H1 (cell line): ENCODE measurements around the gene PBX2. TPM values are rescaled to one million over a fixed set of nuclear protein-coding genes. Genes with fewer than 3 reads are reported as not detected.
A peak's percentile ranks its signal among the peaks of the same experiment; 100 is the strongest.

Source experiments
- BACH1 ChIP-seq: IDR thresholded peaks from 2 replicates; pipeline ENCODE4 v1.6.1; 2012; ENCODE audit warnings: low read length, improper control_type of control experiment
- CEBPB ChIP-seq: IDR thresholded peaks from 2 replicates; pipeline ENCODE4 v1.6.1; 2012; ENCODE audit warnings: low read depth, low read length
- CTBP2 ChIP-seq: IDR thresholded peaks from 2 replicates; pipeline ENCODE4 v1.7.0; 2011; ENCODE audit warnings: borderline replicate concordance, mild to moderate bottlenecking, moderate library complexity, mixed read lengths, low read length; ENCODE audit not compliant: insufficient read depth, insufficient read length
- EP300 ChIP-seq, 2 experiments: IDR thresholded peaks; 1 replicate in 1 of 2; 2 replicates in 1 of 2; pipeline ENCODE4 v1.6.1; 2011 to 2012; ENCODE audit warnings: low read depth in 2 of 2, low read length in 2 of 2, mild to moderate bottlenecking in 2 of 2, borderline replicate concordance in 1 of 2, inconsistent platforms in 1 of 2, moderate library complexity in 1 of 2
- HDAC6 ChIP-seq: IDR thresholded peaks from one replicate; pipeline ENCODE4 v1.7.1; 2012; ENCODE audit warnings: low read depth, mild to moderate bottlenecking, inconsistent platforms, low read length, moderate library complexity
- JUN ChIP-seq: IDR thresholded peaks from 2 replicates; pipeline ENCODE4 v1.6.1; 2011; ENCODE audit warnings: low read depth, mild to moderate bottlenecking, improper control_type of control experiment, low read length
- PHF8 ChIP-seq: fragments of 200-600 bp; sonication (generic); conservative IDR thresholded peaks from 2 replicates; pipeline ENCODE4 v1.7.1; 2012; ENCODE audit warnings: low read depth, mild to moderate bottlenecking, inconsistent platforms, low read length, moderate library complexity
- RXRA ChIP-seq: IDR thresholded peaks from 2 replicates; pipeline ENCODE4 v1.6.1; 2011; ENCODE audit warnings: low read depth, mild to moderate bottlenecking, low read length, moderate library complexity; ENCODE audit not compliant: insufficient read depth
- SP1 ChIP-seq: IDR thresholded peaks from 2 replicates; pipeline ENCODE4 v1.6.1; 2011; ENCODE audit warnings: low read depth, low read length
- polyA plus RNA-seq, 7 experiments: library from polyadenylated mRNA; depleted of rRNA in 3 of 7; stranded (reverse) in 5 of 7; unstranded in 2 of 7; fragments of >200 nt in 5 of 7; fragments of 200-250 nt in 2 of 7; gene quantifications; 1 replicate in 5 of 7; 2 replicates in 1 of 7; 4 replicates in 1 of 7; pipeline versions ENCODE4 v1.2.1 to v1.2.3, GENCODE V29; 2011 to 2013; ENCODE audit warnings: missing spikeins in 2 of 7, mixed read lengths in 2 of 7
- total RNA-seq: library from RNA; stranded (reverse); fragmentation: NEBNext Ultra II Directional; extraction: Animal tissue kit (Norgen Biotek cat#: 25700); gene quantifications from 2 replicates; pipeline ENCODE4 v1.2.1, GENCODE V29; 2021
- TF ChIP-seq, protein P1 (sequence below): fragments of 300-600 bp; sonication (generic); IDR thresholded peaks from 2 replicates; pipeline ENCODE4 v1.7.1; 2012; ENCODE audit warnings: low read length, moderate library complexity, mild to moderate bottlenecking, inconsistent platforms; ENCODE audit not compliant: insufficient replicate concordance

Gene PBX2
- total and polyA plus RNA-seq, 2 of the 8 experiments (the other 6 are each of a cell fraction or from before 2014, with no cell fraction given): 102 to 130 TPM

DNA sequence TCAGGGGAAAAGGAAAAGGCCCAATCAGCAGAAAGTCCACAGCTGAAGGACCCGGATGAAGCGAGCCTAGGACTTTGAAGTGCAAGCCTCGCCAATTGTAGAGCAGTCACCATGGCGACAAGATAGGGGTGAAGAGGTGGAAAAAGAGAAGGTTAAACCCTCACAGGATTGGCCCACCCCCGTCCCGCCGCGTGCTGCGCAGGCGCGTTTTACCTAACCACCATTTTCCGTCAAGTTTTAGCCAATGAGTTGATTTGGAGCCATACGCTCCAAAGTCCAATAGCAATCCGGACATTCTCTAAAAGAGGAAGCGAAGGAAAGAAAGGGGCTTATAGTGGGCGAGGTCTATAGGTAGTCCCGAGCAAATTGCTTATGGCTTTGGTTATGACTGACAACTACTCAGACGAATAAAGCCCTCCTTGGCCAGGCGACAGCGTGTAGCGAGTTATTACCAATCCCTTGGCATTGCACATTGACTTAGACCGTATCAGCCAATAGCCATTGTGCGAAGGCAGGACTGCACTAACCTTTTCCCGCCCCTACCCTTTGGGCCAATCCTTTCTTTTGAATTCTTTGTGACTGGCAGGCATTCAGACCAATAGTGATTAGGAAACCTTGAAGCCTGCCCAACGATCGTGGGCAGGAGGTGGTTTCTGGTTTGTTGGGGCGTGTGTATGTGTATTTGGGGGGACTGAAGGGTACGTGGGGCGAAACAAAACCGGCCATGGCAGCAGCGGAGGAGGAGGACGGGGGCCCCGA lies 12.0 kb downstream of the PBX2 start, which contains the start of gene RNF5 (continued):
- TF ChIP-seq EP300 (IDR thresholded peaks at IDR 0.05; ENCODE audit: borderline replicate concordance in 1 of 2, low read depth in 2 of 2, low read length in 2 of 2) (no peak), SP1 (peak; percentile 98), BACH1 (no peak), CTBP2 (no peak), CEBPB (no peak), JUN (no peak), HDAC6 (no peak), RXRA (no peak), PHF8 (no peak)
- TF ChIP-seq, protein P1, sequence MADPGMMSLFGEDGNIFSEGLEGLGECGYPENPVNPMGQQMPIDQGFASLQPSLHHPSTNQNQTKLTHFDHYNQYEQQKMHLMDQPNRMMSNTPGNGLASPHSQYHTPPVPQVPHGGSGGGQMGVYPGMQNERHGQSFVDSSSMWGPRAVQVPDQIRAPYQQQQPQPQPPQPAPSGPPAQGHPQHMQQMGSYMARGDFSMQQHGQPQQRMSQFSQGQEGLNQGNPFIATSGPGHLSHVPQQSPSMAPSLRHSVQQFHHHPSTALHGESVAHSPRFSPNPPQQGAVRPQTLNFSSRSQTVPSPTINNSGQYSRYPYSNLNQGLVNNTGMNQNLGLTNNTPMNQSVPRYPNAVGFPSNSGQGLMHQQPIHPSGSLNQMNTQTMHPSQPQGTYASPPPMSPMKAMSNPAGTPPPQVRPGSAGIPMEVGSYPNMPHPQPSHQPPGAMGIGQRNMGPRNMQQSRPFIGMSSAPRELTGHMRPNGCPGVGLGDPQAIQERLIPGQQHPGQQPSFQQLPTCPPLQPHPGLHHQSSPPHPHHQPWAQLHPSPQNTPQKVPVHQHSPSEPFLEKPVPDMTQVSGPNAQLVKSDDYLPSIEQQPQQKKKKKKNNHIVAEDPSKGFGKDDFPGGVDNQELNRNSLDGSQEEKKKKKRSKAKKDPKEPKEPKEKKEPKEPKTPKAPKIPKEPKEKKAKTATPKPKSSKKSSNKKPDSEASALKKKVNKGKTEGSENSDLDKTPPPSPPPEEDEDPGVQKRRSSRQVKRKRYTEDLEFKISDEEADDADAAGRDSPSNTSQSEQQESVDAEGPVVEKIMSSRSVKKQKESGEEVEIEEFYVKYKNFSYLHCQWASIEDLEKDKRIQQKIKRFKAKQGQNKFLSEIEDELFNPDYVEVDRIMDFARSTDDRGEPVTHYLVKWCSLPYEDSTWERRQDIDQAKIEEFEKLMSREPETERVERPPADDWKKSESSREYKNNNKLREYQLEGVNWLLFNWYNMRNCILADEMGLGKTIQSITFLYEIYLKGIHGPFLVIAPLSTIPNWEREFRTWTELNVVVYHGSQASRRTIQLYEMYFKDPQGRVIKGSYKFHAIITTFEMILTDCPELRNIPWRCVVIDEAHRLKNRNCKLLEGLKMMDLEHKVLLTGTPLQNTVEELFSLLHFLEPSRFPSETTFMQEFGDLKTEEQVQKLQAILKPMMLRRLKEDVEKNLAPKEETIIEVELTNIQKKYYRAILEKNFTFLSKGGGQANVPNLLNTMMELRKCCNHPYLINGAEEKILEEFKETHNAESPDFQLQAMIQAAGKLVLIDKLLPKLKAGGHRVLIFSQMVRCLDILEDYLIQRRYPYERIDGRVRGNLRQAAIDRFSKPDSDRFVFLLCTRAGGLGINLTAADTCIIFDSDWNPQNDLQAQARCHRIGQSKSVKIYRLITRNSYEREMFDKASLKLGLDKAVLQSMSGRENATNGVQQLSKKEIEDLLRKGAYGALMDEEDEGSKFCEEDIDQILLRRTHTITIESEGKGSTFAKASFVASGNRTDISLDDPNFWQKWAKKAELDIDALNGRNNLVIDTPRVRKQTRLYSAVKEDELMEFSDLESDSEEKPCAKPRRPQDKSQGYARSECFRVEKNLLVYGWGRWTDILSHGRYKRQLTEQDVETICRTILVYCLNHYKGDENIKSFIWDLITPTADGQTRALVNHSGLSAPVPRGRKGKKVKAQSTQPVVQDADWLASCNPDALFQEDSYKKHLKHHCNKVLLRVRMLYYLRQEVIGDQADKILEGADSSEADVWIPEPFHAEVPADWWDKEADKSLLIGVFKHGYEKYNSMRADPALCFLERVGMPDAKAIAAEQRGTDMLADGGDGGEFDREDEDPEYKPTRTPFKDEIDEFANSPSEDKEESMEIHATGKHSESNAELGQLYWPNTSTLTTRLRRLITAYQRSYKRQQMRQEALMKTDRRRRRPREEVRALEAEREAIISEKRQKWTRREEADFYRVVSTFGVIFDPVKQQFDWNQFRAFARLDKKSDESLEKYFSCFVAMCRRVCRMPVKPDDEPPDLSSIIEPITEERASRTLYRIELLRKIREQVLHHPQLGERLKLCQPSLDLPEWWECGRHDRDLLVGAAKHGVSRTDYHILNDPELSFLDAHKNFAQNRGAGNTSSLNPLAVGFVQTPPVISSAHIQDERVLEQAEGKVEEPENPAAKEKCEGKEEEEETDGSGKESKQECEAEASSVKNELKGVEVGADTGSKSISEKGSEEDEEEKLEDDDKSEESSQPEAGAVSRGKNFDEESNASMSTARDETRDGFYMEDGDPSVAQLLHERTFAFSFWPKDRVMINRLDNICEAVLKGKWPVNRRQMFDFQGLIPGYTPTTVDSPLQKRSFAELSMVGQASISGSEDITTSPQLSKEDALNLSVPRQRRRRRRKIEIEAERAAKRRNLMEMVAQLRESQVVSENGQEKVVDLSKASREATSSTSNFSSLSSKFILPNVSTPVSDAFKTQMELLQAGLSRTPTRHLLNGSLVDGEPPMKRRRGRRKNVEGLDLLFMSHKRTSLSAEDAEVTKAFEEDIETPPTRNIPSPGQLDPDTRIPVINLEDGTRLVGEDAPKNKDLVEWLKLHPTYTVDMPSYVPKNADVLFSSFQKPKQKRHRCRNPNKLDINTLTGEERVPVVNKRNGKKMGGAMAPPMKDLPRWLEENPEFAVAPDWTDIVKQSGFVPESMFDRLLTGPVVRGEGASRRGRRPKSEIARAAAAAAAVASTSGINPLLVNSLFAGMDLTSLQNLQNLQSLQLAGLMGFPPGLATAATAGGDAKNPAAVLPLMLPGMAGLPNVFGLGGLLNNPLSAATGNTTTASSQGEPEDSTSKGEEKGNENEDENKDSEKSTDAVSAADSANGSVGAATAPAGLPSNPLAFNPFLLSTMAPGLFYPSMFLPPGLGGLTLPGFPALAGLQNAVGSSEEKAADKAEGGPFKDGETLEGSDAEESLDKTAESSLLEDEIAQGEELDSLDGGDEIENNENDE: no peak
